IPS DF 4.7 (cell line): ENCODE results near the gene GDF7.

Experiments used
- DNase-seq: peaks from one replicate; pipeline ENCODE4 v3.0.0-alpha.2; 2013; ENCODE audit warnings: low spot score; ENCODE audit errors: extremely low read depth

The GDF7 gene

DNA sequence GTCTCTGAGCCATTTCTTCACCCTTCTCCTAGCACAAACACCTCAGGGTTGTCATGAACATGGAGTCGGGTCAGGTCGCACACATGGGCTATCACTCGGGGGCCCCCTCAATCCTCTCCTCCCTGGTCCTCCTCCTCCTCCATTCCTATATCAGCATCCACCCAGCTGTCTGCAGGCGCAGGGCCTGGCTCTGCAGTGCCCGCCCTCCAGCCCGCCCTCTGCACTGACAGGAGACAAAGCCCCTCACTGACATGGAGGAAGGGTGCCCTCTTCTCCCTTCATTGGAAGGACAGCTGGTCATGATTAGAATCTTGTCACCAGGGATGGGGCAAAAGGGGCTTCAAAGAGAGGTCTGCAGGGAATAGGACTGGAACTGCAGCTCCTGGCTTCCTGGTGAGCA is 37.8 kb upstream of the GDF7 start:
- no peak for DNase-seq

DNA sequence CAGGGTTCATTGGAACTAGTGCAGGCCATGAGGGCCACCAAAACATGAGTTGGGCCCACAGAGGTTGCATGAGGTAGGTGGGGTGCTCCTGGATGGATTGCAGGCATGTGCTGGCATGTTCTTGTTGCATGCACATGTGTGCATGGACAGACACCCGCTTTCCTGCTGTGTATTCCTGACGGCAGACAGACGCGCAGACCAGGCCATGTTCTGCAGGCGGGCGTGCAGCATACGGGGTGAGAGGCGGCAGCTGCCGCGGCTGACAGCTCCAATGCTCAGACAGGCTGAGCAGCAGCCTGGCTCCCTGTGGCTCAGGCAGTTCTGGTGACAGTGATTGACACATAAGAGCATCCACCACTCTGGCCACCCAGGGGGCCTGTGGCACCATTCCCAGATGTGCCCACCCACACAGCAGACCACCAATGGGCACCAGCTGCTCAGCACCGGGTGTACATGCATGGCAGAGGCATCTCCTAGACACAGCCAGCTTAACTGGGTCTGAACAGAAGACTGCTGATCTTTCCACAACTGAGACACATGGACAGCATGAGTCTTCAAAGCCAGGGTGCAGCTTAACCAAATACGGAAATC is 37.3 kb upstream of the GDF7 start:
- no peak for DNase-seq

- DNase-seq: no peak
Measured at GRCh38 chr2:20630967-20631366, 36.0 kb upstream of the GDF7 start.

DNA sequence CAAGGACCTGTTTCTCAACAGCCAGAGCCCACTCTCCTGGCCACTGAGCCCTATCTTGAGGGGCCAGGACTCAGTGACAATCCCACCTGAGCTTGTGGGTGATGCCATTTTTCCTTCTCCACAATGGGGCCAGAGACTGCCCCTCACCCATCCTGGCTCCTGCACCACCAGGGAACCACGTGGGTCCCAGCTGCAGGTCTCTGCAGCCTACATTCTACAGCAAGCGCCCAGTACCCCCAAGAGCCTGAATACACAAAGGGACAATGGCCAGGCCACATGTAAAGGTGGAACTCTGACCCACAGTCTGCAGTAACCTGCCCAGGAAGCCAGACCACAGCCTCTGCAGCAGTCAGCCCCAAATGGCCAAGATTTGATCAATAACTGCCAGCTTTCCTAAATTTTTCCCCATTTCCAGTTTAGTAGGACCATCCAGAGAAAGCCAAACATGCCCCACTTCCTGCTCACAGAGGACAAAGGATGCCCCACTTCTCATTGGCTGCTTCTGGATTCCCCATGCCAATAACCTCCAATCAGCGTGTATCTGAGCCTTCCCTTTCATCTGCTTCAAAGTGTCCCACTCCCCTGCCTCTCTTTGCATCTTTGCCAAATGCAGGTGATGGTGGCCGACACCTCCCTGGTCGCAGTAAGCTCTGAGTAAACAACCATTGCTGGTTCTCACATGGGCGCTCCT is 35.2 kb upstream of the GDF7 start:
- no peak for DNase-seq

DNA sequence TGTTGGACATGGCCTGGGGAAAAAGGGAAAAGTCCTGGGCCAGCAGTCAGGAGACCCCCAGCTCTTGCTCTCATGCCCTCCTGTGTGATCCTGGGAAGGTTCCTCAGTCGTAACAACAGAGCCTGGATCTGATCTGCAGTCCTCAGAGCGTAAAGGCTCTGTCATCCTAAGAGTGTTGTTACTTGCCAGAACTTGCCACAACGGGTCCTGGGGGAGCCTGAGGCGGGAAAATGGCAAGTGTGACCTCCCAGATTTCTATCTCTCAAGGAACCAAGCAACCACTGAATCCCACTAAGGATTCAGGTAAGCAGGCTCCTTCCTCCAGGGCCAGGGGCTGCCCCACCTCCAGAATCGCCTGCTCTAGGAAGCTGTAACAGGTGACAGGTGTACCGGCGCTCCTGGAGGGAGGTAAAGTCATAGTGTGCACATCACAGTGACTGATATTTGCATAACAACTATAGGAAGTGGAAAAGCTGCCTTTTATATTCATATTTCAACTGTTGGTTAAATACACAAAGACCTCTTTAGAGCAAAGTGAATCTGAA is 34.4 kb upstream of the GDF7 start:
- no peak for DNase-seq

- DNase-seq: no peak
Measured at GRCh38 chr2:20633001-20633400, 33.9 kb upstream of the GDF7 start.

DNA sequence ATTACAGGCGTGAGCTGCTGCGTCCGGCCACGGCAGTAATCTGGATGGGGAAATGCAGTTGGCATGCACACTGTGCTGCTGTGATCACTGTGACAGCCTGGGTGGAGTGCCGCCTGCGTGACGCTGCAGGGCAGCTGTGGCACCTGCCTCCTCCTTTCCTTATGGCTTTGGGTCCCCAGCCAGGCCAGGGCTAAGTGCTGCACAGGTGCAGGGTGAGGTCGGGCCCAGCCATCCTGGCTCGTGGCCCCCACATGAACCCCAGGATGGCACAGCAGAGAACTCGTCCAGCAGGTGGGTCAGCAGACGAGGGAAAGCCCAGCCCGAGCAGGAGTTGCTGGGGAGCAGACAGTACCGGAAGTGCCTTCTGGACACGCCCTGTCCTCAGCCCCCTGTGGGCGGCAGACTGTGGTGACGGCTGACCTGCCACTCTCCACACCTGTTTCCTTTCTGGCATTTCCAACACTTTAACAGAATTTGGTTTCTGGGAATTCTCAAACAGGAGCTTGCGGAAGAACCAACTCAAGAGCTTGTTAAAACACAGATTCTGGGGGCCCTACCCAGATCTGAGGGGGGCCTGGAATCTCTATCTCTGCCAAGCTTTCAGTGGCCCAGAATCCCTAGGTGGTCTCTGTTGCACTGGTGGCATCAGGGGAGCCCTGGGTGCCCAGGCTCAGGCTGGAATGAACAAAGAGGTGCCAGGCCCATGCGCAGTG is 33.0 kb upstream of the GDF7 start:
- DNase-seq: no peak

DNA sequence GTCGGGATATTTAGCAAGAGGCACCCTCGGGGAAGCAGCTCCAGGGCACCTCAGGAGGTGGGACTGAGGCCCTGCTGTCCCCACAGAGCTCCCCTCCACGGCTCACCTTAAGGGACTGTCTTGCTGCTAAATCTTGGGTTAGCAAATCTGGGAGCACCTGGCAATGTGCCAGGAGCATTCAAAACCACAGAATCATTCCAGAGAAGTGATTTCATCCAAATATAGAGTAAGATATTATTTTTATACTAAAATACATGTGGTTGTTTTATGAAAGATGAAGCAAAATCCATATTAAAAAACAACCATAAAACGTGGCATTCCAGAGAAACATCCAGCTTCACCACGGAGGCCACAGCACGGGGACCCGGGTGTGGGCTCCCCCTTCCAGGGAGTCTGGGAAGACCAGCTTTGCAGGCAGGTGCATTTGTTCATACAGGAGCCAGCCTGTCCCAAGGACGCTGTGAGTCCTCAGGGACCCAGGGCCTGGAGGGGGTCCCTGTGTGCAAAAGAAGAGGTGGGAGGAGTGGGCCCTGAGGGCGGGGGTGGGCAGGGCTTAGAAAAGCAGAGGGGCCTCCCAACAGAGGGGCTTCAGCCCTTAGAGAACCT is 32.3 kb upstream of the GDF7 start:
- no peak for DNase-seq

- DNase-seq: no peak
Measured at GRCh38 chr2:20635113-20635510, 31.8 kb upstream of the GDF7 start.

GRCh38 chr2:20635675-20636584 is 31.0 kb upstream of the GDF7 start:
- DNase-seq: no peak

- DNase-seq: no peak
Measured at GRCh38 chr2:20637147-20637546, 29.8 kb upstream of the GDF7 start.

- DNase-seq: no peak
Measured at GRCh38 chr2:20638014-20638413, 28.9 kb upstream of the GDF7 start.

GRCh38 chr2:20638646-20639430 is 28.1 kb upstream of the GDF7 start:
- DNase-seq: no peak

DNA sequence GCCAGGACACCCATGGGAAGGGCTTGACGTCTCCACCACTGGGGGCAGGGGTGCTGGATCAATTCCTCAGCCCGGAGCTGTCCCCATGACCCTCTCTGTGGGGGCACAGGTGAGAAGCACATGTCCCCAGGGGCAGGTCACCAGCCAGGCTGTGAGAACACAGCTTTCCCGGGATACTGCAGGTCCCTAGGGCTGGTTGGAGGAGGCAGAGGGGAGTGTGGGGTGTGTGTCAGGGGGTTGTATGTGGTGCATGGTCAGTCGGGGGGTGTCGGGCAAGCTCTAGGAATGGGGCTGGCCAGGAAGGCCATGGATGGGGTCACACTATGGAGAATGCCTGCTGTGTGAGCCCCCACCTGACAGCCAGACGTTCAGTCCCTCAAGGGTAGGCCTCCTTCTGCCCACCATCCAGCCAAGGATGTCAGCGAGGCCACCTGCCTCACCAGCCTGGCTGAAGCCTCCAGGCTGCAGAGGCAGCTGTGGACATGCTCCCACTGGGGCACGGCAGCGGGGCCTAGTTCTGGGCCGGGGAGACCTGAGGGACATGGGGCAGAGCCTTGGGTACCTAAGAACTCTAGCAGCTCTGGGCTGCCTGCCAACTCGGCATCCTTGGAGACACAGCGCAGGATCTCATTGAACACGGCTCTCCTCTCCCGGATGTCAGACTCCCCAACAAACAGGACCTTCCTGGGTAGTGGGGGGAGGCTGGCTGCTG is 26.4 kb upstream of the GDF7 start:
- DNase-seq: no peak

DNA sequence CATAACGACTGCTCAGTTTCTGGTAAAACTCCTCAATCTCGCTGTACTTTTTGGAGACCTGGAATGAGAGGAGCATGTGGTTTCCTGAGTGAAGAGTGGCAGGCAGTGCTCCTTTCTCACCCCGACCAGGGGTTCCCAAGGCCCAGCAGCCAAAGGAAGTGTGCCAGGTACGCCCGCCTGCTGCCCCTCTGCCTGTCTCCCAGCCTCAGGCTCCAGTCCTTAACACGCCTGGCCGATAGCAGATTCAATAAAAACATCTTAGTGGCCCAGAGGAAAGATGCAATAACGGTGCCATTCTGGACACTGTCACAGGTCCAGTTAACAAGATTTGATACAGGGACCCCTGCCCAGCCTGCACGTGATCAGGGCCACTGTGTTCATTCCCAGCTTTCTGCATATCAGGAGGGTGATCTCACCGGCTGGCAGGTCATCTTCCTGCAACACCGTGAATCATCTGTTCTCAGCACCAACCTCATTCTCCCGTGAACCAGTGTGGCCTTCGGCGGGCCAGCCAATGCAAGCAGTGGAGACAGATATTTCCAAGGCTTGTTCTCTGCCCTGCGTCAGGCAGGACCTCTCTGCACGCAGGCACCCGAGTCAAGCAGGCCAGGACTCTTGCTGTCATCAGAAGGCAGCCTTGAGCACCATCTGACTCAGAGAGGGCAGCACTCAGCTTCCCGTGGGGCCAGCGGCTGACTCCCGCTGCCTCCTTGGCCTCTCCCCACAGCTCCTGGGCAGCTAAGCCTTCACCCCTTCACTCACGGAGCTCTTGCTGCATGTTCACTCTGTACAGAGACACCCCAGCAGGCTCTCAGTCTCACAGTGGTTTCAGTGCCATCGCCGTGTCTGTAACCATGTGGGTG is 25.6 kb upstream of the GDF7 start:
- DNase-seq: no peak

DNA sequence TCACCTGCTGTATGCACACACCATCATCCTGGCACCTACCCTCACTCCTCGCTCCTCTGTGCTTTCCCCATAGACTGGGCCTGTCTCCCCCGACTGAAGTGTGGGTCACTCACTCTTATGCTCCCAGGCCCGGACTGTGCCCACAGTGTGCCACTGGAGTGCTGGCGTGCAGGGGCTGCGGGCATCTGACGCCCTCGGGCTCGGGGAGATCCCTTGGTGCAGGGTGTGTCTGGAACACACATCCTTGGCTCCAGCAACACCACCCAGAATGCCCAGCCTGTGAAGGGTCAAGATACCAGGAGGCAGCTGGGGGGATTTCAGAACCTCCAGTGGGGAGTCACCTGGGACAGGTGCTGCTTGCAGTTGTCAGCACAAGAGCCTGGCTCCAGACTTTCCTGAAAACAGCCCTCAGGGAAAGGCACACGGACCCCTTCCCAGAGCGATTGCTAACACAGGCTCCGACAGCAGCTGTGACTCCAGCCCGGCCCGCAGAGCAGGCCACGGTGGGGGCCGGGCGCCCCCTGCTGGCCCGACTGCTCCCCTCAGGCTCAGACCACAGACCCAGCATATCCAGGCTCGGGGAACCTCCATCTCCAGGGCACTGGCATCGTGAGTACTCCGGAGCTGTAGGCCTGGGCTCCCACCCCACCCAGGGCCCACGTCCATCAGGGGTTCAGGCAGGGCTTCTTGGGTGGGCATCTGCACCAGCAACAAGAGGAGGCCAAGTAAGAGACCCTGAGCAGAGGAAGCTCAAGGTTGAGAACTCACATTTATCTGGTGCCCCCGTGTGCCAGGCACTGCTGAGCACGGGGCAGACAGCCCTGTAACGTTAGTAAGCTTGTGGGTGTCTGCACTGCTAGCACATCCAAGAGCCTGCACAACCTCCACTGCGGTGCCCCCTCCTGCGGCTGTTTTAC is 24.6 kb upstream of the GDF7 start:
- DNase-seq: no peak

GRCh38 chr2:20643060-20643459 is 23.9 kb upstream of the GDF7 start:
- DNase-seq: no peak

DNA sequence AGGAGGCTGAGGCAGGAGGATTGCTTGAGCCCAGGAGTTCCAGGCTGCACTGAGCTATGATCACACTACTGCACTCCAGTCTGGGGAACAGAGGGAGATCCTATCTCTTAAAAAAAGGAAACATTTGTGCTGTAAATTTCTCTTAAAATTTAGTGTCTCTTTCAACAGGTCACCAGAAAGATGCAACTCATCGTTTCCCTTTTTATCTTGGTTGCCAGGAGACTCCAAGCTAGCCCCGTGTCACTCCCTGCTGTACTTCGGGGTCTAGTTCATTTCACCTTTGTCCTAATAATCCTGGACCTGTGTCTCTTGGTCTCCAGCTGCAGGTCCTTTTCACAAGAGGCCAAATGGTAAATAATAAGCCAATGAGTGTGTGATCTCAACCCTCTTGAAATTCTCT is 23.1 kb upstream of the GDF7 start:
- no peak for DNase-seq
